ENCODE results near the gene RAB6B. TPM values are rescaled to one million over a fixed set of nuclear protein-coding genes. Genes with fewer than 3 reads are reported as not detected.

RAB6B gene
- total and polyA plus RNA-seq, 2 of the 8 experiments (the other 6 are each of a cell fraction or from before 2014, with no cell fraction given) = 7.9 to 15.6 TPM

DNA sequence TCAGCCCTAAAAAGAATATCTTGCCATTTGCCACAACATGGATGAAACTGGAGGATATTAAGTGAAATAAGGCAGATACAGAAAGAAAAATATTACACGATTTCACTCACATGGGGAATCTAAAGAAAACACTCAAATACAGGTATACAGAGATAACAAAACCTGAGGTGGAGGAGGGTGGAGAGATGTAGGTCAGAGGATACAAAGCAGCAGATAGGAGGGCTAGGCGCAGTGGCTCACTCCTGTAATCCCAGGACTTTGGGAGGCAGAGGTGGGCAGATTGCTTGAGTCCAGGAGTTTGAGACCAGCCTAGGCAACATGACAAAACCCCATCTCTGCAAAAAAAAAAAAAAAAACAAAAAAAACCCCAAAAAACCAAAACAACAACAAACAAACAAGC lies 113.2 kb downstream of the RAB6B start:
- H2AK5ac ChIP-seq (ENCODE audit: low read depth, low read length) = no peak overlapping the region
- ChIA-PET CTCF (ENCODE audit: partially characterized antibody) (interaction anchor here (0.6 kb wide), 1 partner anchor 99 kb away, joined by 5 read pairs; no protein-coding TSS in a partner anchor), POLR2A (ENCODE audit: partially characterized antibody) (no interaction called here)
- no peak overlapping the region for H2BK15ac ChIP-seq (ENCODE audit: low read length)
- no peak overlapping the region for H4K8ac ChIP-seq (ENCODE audit: extremely low read depth, insufficient read depth, low read length)
- H3K79me1 ChIP-seq (ENCODE audit: low read depth, low read length) = no peaks in the 10 kb centered on the region
- H3K4ac ChIP-seq (replicated peaks; ENCODE audit: insufficient read length, low read depth, low read length) = no peak overlapping the region
- no peak overlapping the region for H4K91ac ChIP-seq (replicated peaks; ENCODE audit: insufficient read length, low read length)
- H3K9ac ChIP-seq (replicated peaks in 1 of 4; ENCODE audit: extremely low read depth in 1 of 4, low read depth in 3 of 4, low read length in 3 of 4) = no peak overlapping the region
- no peak overlapping the region for H2BK120ac ChIP-seq (replicated peaks; ENCODE audit: low read depth, low read length)
- H2AFZ ChIP-seq (ENCODE audit: low read length) = no peak overlapping the region
- peaks cover 3 to 10% of the 10 kb centered on the region in 2 experiments; a peak in 2 of 4 replicates for H3K9me3 ChIP-seq (ENCODE audit: insufficient read depth in 2 of 2, low read depth in 1 of 2, low read length in 1 of 2)
- WGBS, 2 experiments (ENCODE audit: extremely low coverage in 1 of 2, insufficient coverage in 1 of 2, insufficient read length in 1 of 2, insufficient replicate concordance in 2 of 2, low coverage in 1 of 2, low lambda C conversion rate in 2 of 2, missing lambda C conversion rate in 1 of 2) = 88% methylated on average over 2 of the region's 2 CpGs; no CpG with 5 or more reads in 1 of the 2 experiments
- no peak overlapping the region for H3K27ac ChIP-seq (ENCODE audit: low read depth, low read length)
- H4K5ac ChIP-seq (ENCODE audit: insufficient read length, low read depth, low read length) = no peak overlapping the region
- FAIRE-seq = no peak
- no peak overlapping the region for H3K4me2 ChIP-seq (ENCODE audit: insufficient read depth in 1 of 2, low read depth in 2 of 2, low read length in 2 of 2)
- no peaks in the 10 kb centered on the region; a peak in 1 of 8 replicates for H3K36me3 ChIP-seq (ENCODE audit: control insufficient read depth in 2 of 4, insufficient read depth in 4 of 4, low read length in 3 of 4)
- no peak overlapping the region for H3K18ac ChIP-seq (ENCODE audit: extremely low read depth, low read length)
- no peaks in the 10 kb centered on the region for H4K20me1 ChIP-seq (replicated peaks in 1 of 2; ENCODE audit: control insufficient read depth in 1 of 2, insufficient read depth in 2 of 2, low read length in 2 of 2)
- no peak overlapping the region for H3K23ac ChIP-seq (ENCODE audit: insufficient read length)
- DNase-seq (ENCODE audit: low read depth in 1 of 2, low spot score in 2 of 2) = no peak
- peaks cover 0 to 6% (median 0%) of the 10 kb centered on the region in 4 experiments; a peak in 1 of 7 replicates for H3K4me1 ChIP-seq (replicated peaks in 1 of 4; ENCODE audit: control insufficient read depth in 3 of 4, insufficient read depth in 4 of 4, low read length in 3 of 4)
- H3K23me2 ChIP-seq (ENCODE audit: low read depth, low read length) = no peaks in the 10 kb centered on the region
- H3K56ac ChIP-seq (replicated peaks; ENCODE audit: insufficient read length, low read depth, low read length) = no peak overlapping the region
- H2BK5ac ChIP-seq (ENCODE audit: low read depth, low read length) = no peak overlapping the region
- TF ChIP-seq SIN3A (conservative IDR thresholded peaks at IDR 0.05 in 1 of 2, IDR thresholded peaks at IDR 0.05 in 1 of 2; ENCODE audit: low read depth in 1 of 2, low read length in 2 of 2) (no peak), CTBP2 (IDR thresholded peaks at IDR 0.05; ENCODE audit: borderline replicate concordance, insufficient read depth, insufficient read length, low read length) (no peak), ZNF274 (IDR thresholded peaks at IDR 0.05; ENCODE audit: borderline replicate concordance, extremely low read depth, low read length) (no peak), CHD2 (IDR thresholded peaks at IDR 0.05; ENCODE audit: low read length) (no peak), RXRA (IDR thresholded peaks at IDR 0.05; ENCODE audit: insufficient read depth, low read depth, low read length) (no peak), POU5F1 (IDR thresholded peaks at IDR 0.05; ENCODE audit: low read depth, low read length) (no peak), PHF8 (conservative IDR thresholded peaks at IDR 0.05; ENCODE audit: low read depth, low read length) (no peak)
- TF ChIP-seq, protein P1, sequence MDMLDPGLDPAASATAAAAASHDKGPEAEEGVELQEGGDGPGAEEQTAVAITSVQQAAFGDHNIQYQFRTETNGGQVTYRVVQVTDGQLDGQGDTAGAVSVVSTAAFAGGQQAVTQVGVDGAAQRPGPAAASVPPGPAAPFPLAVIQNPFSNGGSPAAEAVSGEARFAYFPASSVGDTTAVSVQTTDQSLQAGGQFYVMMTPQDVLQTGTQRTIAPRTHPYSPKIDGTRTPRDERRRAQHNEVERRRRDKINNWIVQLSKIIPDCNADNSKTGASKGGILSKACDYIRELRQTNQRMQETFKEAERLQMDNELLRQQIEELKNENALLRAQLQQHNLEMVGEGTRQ (IDR thresholded peaks at IDR 0.05; ENCODE audit: low read length) = no peak
- H3K79me2 ChIP-seq (ENCODE audit: control insufficient read depth in 1 of 2, insufficient read depth in 2 of 2, low read length in 2 of 2) = no peaks in the 10 kb centered on the region
- no peaks in the 10 kb centered on the region for H3K27me3 ChIP-seq (replicated peaks in 1 of 4; ENCODE audit: control insufficient read depth in 3 of 4, extremely low read depth in 1 of 4, insufficient read depth in 3 of 4, low read length in 3 of 4)
- H2BK20ac ChIP-seq (ENCODE audit: low read length) = no peak overlapping the region
- H2BK12ac ChIP-seq (ENCODE audit: low read depth, low read length) = no peak overlapping the region
- no peak overlapping the region for H3K14ac ChIP-seq (ENCODE audit: insufficient read length)
- no peak overlapping the region for H3K4me3 ChIP-seq (ENCODE audit: extremely low read depth in 1 of 4, insufficient read depth in 2 of 4, low read depth in 3 of 4, low read length in 4 of 4)

All from H1 (cell line).